HG03432 (cell line): ENCODE results near the gene ST14.
"Not testable (repeated sequence)": the region's sequence is repeated elsewhere in the genome, so short reads cannot be mapped to it uniquely, and the experiment has no call there.

Source experiments
- ATAC-seq: cut with Tn5 transposase; IDR thresholded peaks from one replicate; pipeline ENCODE4 v1.9.1; 2021; ENCODE audit warnings: mild to moderate bottlenecking, moderate library complexity; ENCODE audit not compliant: unreplicated experiment

ST14 gene

DNA sequence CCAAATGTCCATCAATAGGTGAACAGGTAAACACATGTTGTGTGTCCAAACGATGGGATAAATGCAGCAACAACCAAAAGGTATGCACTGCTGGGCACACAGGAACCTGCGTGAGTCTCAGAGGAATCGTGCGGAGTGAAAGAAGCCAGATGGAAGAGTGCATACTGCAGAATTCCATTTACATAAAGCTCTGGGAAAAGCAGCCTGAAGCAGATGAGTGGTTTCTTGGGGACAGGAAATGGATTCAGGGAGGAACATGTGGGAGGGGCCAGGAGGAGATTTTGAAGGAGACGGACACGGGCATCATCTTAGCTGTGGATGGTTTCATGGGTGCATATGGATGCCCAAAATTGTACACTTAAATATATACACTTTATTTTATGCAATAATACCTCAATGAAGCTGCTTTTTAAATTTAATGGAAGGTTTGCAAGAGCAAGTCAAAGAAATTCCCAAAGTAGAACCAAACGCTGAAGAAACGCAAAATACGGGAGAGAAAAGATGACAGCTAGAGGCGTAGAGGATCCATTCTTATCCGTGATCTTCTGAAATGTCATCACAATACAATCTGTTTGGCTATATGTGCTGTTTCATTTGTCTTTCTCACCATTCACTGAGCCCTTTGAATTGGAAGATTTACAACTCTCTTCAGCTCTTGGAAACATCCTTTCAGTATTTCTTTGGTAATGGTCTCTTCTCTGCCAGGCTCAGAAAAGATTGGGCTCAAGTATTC lies 24.5 kb downstream of the ST14 start:
- no peak for ATAC-seq

- ATAC-seq: no peak
Measured at GRCh38 chr11:130187096-130187495, 27.5 kb downstream of the ST14 start.

GRCh38 chr11:130188047-130188446 lies 28.5 kb downstream of the ST14 start:
- no peak for ATAC-seq

DNA sequence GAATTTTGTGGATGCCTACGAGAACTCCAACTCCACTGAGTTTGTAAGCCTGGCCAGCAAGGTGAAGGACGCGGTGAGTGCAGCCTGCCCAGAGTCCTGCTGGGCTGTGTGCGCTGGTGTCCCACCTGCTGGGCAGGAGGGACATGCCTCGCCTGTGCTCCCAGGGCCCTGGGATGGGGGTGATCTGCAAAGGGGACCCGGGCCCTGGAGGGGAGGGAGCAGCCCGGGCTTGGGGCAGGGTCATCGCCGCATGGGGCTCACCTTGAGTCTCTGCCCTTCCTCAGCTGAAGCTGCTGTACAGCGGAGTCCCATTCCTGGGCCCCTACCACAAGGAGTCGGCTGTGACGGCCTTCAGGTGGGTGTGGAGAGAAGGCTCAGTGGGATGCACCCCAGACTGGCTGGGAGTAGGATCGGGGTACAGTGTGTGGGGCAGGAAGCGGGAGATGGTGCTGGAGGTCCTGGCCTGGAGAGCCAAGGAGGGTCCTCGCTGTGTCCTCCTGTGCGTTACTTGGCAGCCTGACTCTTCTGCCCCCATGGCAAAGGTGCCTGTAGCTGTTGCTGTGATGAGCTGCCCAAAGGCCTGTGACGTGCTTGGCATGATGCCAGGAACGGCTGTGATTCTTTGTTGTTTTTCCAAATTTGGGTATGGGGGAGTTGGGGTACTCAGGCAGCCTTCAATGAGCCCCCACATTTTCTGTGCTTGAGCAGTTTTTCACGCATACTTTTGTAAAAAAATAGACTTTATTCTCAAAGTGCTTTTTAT lies 29.2 kb downstream of the ST14 start:
- ATAC-seq: no peak

DNA sequence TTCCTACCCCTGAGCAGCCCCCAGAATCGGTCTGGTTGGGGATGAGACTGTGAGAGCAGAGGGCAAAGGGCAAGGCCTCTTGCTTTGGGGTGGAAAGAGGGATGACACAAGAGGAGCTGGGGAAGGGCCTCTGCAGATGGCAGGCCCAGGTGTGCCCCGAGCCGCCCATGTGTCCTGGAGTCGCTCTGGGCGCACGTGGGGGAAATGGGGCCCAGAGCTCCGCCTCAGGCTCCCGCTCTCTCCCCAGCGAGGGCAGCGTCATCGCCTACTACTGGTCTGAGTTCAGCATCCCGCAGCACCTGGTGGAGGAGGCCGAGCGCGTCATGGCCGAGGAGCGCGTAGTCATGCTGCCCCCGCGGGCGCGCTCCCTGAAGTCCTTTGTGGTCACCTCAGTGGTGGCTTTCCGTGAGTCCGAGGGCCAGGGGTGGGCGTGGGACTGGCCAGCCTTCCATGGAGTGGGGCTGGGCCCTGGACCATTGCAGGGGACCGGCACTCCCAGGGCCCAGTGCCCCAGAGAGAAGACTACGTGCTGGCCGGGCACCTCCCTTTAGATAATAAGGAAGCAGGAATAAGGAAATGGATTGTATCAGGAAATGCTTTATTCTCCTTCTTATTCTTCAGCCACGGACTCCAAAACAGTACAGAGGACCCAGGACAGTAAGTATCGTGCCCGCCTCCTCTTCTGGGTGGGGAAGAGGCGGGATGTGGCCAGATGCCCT lies 30.1 kb downstream of the ST14 start:
- no peak for ATAC-seq

GRCh38 chr11:130190371-130190881 lies 30.8 kb downstream of the ST14 start:
- ATAC-seq: no peak

DNA sequence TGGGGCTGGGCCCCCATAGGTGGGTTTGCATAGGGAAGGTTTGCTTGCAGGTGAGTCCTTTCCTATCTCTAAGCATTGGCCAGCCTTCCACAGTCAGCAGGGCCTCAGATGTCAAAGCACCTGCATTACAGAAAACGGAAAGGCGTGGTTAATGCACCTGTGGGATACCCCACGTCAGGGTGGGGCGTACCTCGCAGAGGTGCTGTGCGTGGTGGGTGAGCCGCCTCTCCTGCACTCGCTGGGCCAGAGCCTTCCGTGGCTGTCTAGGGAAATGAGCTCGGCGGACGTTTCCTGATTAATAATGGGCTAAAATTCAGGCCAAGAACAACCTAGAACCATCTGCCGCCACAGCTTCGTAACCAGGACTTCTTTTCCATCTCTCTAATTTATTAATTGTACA lies 32.3 kb downstream of the ST14 start:
- no peak for ATAC-seq

DNA sequence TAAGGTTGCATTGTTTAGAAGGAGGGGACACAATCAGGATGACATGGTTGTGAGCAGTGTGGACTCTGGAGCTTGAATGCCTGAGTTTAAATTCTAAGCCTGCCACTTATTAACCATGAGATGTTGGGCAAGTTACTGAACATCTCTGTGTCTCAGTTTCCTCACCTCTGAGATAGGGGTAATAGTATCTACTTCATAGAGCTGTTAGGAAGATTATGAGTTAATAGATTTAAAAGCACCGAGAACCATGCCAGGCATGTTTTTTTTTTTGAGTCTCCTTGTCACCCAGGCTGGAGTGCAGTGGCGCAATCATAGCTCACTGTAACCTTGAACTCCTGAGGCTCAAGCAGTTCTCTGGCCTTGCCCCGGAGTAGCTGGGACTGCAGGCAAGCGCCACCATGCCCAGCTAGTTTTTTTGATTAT lies 33.3 kb downstream of the ST14 start:
- ATAC-seq: no peak

- not testable (repeated sequence) for ATAC-seq
Measured at GRCh38 chr11:130193551-130193950, 34.0 kb downstream of the ST14 start.

GRCh38 chr11:130194241-130195023 lies 34.9 kb downstream of the ST14 start:
- ATAC-seq: no peak

GRCh38 chr11:130197386-130198035 lies 37.9 kb downstream of the ST14 start:
- no peak for ATAC-seq

GRCh38 chr11:130198292-130198691 lies 38.7 kb downstream of the ST14 start:
- ATAC-seq: no peak

DNA sequence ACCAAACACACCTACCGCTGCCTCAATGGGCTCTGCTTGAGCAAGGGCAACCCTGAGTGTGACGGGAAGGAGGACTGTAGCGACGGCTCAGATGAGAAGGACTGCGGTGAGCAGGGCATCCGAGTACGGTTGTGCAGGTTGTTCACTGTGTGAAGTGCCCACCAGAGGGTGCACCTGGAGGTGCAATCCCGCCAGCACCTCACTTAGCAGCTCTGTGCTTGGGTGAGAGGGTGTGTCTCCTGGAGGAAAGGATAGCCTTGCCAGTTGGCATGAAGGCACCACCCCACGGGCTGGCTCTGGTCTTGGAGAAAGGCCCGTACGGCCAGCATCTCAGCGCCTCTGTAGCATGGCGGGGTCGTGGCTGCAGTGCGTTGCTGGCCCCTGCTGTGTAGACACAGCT lies 39.4 kb downstream of the ST14 start:
- ATAC-seq: no peak

GRCh38 chr11:130199792-130200191 lies 40.2 kb downstream of the ST14 start:
- no peak for ATAC-seq

- ATAC-seq: no peak
Measured at GRCh38 chr11:130201026-130201425, 41.4 kb downstream of the ST14 start.

GRCh38 chr11:130202009-130202817 lies 42.6 kb downstream of the ST14 start:
- no peak for ATAC-seq

DNA sequence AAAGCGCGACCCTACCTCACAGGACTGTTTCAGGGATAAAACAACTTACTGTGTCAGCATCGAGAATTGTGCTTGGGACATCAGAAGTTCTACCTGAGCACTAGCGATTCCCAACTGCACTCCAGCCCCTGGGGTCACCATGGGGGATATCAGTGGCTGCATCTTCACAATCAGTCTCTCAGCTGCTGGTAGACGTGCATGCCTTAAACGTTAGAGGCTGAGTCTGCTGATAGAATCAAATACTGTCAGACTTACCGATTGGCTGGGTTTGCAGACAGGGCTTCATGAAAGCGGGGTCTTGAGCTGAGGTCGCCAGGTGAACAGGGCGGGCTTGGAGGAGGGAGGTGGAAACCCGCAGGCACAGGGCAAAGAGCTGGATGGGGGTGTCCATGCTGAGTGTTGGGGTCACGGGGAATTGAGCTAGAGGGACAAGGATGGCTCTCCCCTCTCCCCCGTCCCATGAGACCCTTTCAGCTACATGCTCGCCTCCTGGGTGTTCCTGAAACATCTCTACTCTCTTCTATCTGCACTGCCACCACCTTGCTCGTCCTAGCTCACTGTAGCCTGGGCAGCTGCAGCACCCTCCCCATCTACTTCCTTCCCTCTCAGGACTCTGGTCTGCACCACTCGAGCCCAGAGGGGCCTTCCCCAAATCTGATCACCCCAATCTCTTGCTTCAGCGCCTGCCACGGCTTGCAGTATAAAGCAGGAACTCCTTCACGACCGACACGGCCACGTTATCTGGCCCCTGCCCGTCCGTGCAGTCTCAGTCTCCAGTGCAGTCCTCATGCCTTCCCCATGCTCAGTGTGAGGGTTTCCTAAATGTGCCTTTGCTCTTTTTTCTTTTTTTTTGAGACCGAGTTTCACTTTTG lies 43.5 kb downstream of the ST14 start:
- no peak for ATAC-seq
